ENCODE results near the gene FOXP1. TPM values are rescaled to one million over a fixed set of nuclear protein-coding genes. Genes with fewer than 3 reads are reported as not detected.

FOXP1 gene
- polyA plus RNA-seq, 1 donor (not counting 4 experiments of a cell fraction or from before 2014, with no cell fraction given): 14.6 TPM

GRCh38 chr3:71476950-71477349 is 106.6 kb downstream of the FOXP1 start:
- TF ChIP-seq EZH2 (IDR thresholded peaks at IDR 0.05; ENCODE audit: low read length) (no peak), CTCF (optimal IDR thresholded peaks at IDR 0.05 in 1 of 3, IDR thresholded peaks at IDR 0.05 in 1 of 3, conservative IDR thresholded peaks at IDR 0.05 in 1 of 3; ENCODE audit: extremely low read depth in 1 of 3, insufficient read depth in 2 of 3, low read length in 3 of 3) (no peak)
- no peaks in the 10 kb centered on the region for H3K9me1 ChIP-seq (ENCODE audit: control insufficient read depth, extremely low read depth, insufficient read depth, low read length)
- H3K4me3 ChIP-seq (ENCODE audit: control insufficient read depth in 2 of 3, extremely low read depth in 1 of 3, insufficient read depth in 2 of 3, low read depth in 1 of 3, low read length in 3 of 3): no peak overlapping the region
- DNase-seq (ENCODE audit: low read depth, low spot score): no peak
- no peaks in the 10 kb centered on the region for H3K27me3 ChIP-seq (ENCODE audit: control insufficient read depth, extremely low read depth, insufficient read depth, low read length)
- no peak for FAIRE-seq
- H3K36me3 ChIP-seq (ENCODE audit: control insufficient read depth in 2 of 2, extremely low read depth in 1 of 2, insufficient read depth in 2 of 2, low read length in 2 of 2): no peaks in the 10 kb centered on the region
- no peaks in the 10 kb centered on the region for H3K79me2 ChIP-seq (ENCODE audit: control insufficient read depth, insufficient read depth, low read length)
- no peak overlapping the region for H3K4me2 ChIP-seq (ENCODE audit: control insufficient read depth, extremely low read depth, insufficient read depth, low read depth, low read length)
- H3K9me3 ChIP-seq (ENCODE audit: control insufficient read depth, low read depth, low read length): no peaks in the 10 kb centered on the region
- no peaks in the 10 kb centered on the region for H3K4me1 ChIP-seq (ENCODE audit: control insufficient read depth, extremely low read depth, insufficient read depth, low read length)
- no peak overlapping the region for H3K27ac ChIP-seq (ENCODE audit: control insufficient read depth, insufficient read depth, low read length)
- H2AFZ ChIP-seq (ENCODE audit: control insufficient read depth, low read length): no peak overlapping the region
- H3K9ac ChIP-seq (ENCODE audit: control insufficient read depth, extremely low read depth, insufficient read depth, low read length): no peak overlapping the region
- H4K20me1 ChIP-seq (ENCODE audit: control insufficient read depth, extremely low read depth, insufficient read depth, low read length): no peaks in the 10 kb centered on the region
- dilution Hi-C loops (cut with MboI; ENCODE audit: extremely low pct_ligation_motif_present, low sequenced_read_pairs): no loop called here

GRCh38 chr3:71469138-71469435 is 114.4 kb downstream of the FOXP1 start:
- H3K27me3 ChIP-seq (ENCODE audit: control insufficient read depth, extremely low read depth, insufficient read depth, low read length): no peaks in the 10 kb centered on the region
- H3K79me2 ChIP-seq (ENCODE audit: control insufficient read depth, insufficient read depth, low read length): no peaks in the 10 kb centered on the region
- no peaks in the 10 kb centered on the region for H4K20me1 ChIP-seq (ENCODE audit: control insufficient read depth, extremely low read depth, insufficient read depth, low read length)
- H3K4me3 ChIP-seq (ENCODE audit: control insufficient read depth in 2 of 3, extremely low read depth in 1 of 3, insufficient read depth in 2 of 3, low read depth in 1 of 3, low read length in 3 of 3): no peak overlapping the region
- DNase-seq (ENCODE audit: low read depth, low spot score) (no peak), FAIRE-seq (no peak)
- no peak overlapping the region for H3K9ac ChIP-seq (ENCODE audit: control insufficient read depth, extremely low read depth, insufficient read depth, low read length)
- dilution Hi-C loops (cut with MboI; ENCODE audit: extremely low pct_ligation_motif_present, low sequenced_read_pairs): no loop called here
- no peaks in the 10 kb centered on the region for H3K36me3 ChIP-seq (ENCODE audit: control insufficient read depth in 2 of 2, extremely low read depth in 1 of 2, insufficient read depth in 2 of 2, low read length in 2 of 2)
- H2AFZ ChIP-seq (ENCODE audit: control insufficient read depth, low read length): no peak overlapping the region
- no peak overlapping the region for H3K27ac ChIP-seq (ENCODE audit: control insufficient read depth, insufficient read depth, low read length)
- no peak overlapping the region for H3K4me2 ChIP-seq (ENCODE audit: control insufficient read depth, extremely low read depth, insufficient read depth, low read depth, low read length)
- H3K9me1 ChIP-seq (ENCODE audit: control insufficient read depth, extremely low read depth, insufficient read depth, low read length): no peaks in the 10 kb centered on the region
- H3K4me1 ChIP-seq (ENCODE audit: control insufficient read depth, extremely low read depth, insufficient read depth, low read length): peaks cover 10% of the 10 kb centered on the region
- H3K9me3 ChIP-seq (ENCODE audit: control insufficient read depth, low read depth, low read length): no peaks in the 10 kb centered on the region
- TF ChIP-seq EZH2 (IDR thresholded peaks at IDR 0.05; ENCODE audit: low read length): no peak
- TF ChIP-seq CTCF (optimal IDR thresholded peaks at IDR 0.05 in 1 of 3, IDR thresholded peaks at IDR 0.05 in 1 of 3, conservative IDR thresholded peaks at IDR 0.05 in 1 of 3; ENCODE audit: extremely low read depth in 1 of 3, insufficient read depth in 2 of 3, low read length in 3 of 3): no peak

Measured in keratinocyte (primary cell).